Panc1 (cell line): ENCODE results near the gene KIRREL3. TPM values are rescaled to one million over a fixed set of nuclear protein-coding genes. Genes with fewer than 3 reads are reported as not detected.

Source experiments
- ATAC-seq: fragments of 200-7000 bp; cut with Tn5 transposase; 2 replicates; pipeline ENCODE4 v1.9.1; 2020; ENCODE audit warnings: mild to moderate bottlenecking, moderate library complexity
- BruUV-seq: library from RNA; stranded (reverse); fragments of 400-500 nt; replicated peaks from 2 replicates; lab custom pipeline; 2021; lab: Mats Ljungman, UMichigan
- CTCF ChIA-PET: fragments of 300-600 bp; sonication (Branson Sonifier 250); formaldehyde crosslinking; loops from one replicate; lab custom pipeline; 2022; ENCODE audit warnings: antibody characterized with exemption; lab: Charles Lee
- POLR2A ChIA-PET: fragments of 300-600 bp; sonication (Branson Sonifier 250); formaldehyde crosslinking; loops from one replicate; lab custom pipeline; 2022; ENCODE audit warnings: antibody characterized with exemption; lab: Charles Lee
- DNase-seq: peaks from one replicate; pipeline ENCODE4 v3.0.0-alpha.2; 2010; ENCODE audit warnings: low read depth, low spot score
- H3K27ac ChIP-seq: 2 replicates; pipeline ENCODE4 v1.5.1; 2011; ENCODE audit warnings: mild to moderate bottlenecking, low read length, inconsistent platforms
- H3K27me3 ChIP-seq: fragments of 200-500 bp; sonication (Bioruptor generic); 2 replicates; pipeline ENCODE4 v1.6.0; 2014; ENCODE audit warnings: low read length, inconsistent platforms; ENCODE audit not compliant: control insufficient read depth, insufficient read depth
- H3K36me3 ChIP-seq: fragments of 200-500 bp; sonication (Bioruptor generic); 2 replicates; pipeline ENCODE4 v1.5.1; 2014; ENCODE audit warnings: inconsistent platforms, mild to moderate bottlenecking, low read length, moderate library complexity; ENCODE audit not compliant: control insufficient read depth, insufficient read depth
- H3K4me1 ChIP-seq: 2 replicates; pipeline ENCODE4 v1.5.1; 2011; ENCODE audit warnings: inconsistent platforms, mild to moderate bottlenecking, low read length, moderate library complexity; ENCODE audit not compliant: control insufficient read depth, insufficient read depth
- H3K4me3 ChIP-seq, 2 experiments: 2 replicates each; pipeline ENCODE4 v1.5.1; 2011 to 2012; ENCODE audit warnings: low read depth in 2 of 2, low read length in 2 of 2, mild to moderate bottlenecking in 2 of 2, inconsistent platforms in 1 of 2, moderate library complexity in 1 of 2
- H3K9me3 ChIP-seq: fragments of 200-500 bp; sonication (Bioruptor generic); 2 replicates; pipeline ENCODE4 v1.5.1; 2014; ENCODE audit warnings: low read depth, mild to moderate bottlenecking, inconsistent platforms, low read length, moderate library complexity; ENCODE audit not compliant: control insufficient read depth, insufficient read depth
- CTCF ChIP-seq: fragments of 450-650 bp; IDR thresholded peaks from 2 replicates; pipeline ENCODE4 v1.5.1; 2017; ENCODE audit warnings: mild to moderate bottlenecking
- POLR2AphosphoS5 ChIP-seq: IDR thresholded peaks from 2 replicates; pipeline ENCODE4 v1.6.1; 2012; ENCODE audit warnings: mild to moderate bottlenecking, low read depth, low read length, moderate library complexity
- SIN3A ChIP-seq: IDR thresholded peaks from 2 replicates; pipeline ENCODE4 v1.6.1; 2012; ENCODE audit warnings: low read depth, mild to moderate bottlenecking, low read length, moderate library complexity, borderline replicate concordance; ENCODE audit not compliant: insufficient read depth
- TCF7L2 ChIP-seq: IDR thresholded peaks from 2 replicates; pipeline ENCODE4 v1.6.1; 2011; ENCODE audit warnings: mild to moderate bottlenecking, low read depth, low read length, inconsistent platforms
- in situ Hi-C: cut with HindIII; loops from 2 replicates; pipeline ENCODE4 v1.10.0; 2016; ENCODE audit warnings: low sequenced_read_pairs, low pct_unique_long_range_greater_than_20kb
- intact Hi-C: fragments of 100-400 bp; cut with micrococcal nuclease; formaldehyde crosslinking; loops from one replicate; pipeline ENCODE4 v1.10.0; 2022; ENCODE audit not compliant: unreplicated experiment
- total RNA-seq: library from RNA; stranded (reverse); gene quantifications from one replicate; pipeline ENCODE4 v1.2.1, GENCODE V29; 2021; ENCODE audit not compliant: unreplicated experiment
- TF ChIP-seq, protein P1 (sequence below), 2 experiments: IDR thresholded peaks; 2 replicates each; pipeline ENCODE4 v1.6.1; 2011 to 2012; ENCODE audit warnings: low read depth in 2 of 2, control low read depth in 1 of 2, low read length in 1 of 2, mild to moderate bottlenecking in 1 of 2, moderate library complexity in 1 of 2; ENCODE audit not compliant: insufficient read depth in 1 of 2

The KIRREL3 gene
- total RNA-seq, 1 experiment from 2014 or later = 0.36 TPM

GRCh38 chr11:126483621-126484195, 516.9 kb downstream of the KIRREL3 start:
- H3K27ac ChIP-seq = no peak overlapping the region
- ChIA-PET POLR2A (no interaction called here), CTCF (interaction anchor here (0.7 kb wide), 1 partner anchor 42 kb away, joined by 3 read pairs; no protein-coding TSS in a partner anchor)

GRCh38 chr11:126482586-126483108, 517.9 kb downstream of the KIRREL3 start:
- ATAC-seq = no peak
- CTCF ChIA-PET = no interaction called here
- POLR2A ChIA-PET = no interaction called here
- H3K4me1 ChIP-seq = peaks cover 3% of the 10 kb centered on the region; the same call in 1 of the 2 replicates
- no peak overlapping the region for H3K27ac ChIP-seq
- H3K36me3 ChIP-seq = no peaks in the 10 kb centered on the region
- intact Hi-C loops = no loop called here
- no peaks in the 10 kb centered on the region for H3K9me3 ChIP-seq
- DNase-seq = no peak
- H3K27me3 ChIP-seq = no peaks in the 10 kb centered on the region
- in situ Hi-C loops = no loop called here
- BruUV-seq = no TSS peak
- no peak for TF ChIP-seq POLR2AphosphoS5
- no peak for TF ChIP-seq TCF7L2
- TF ChIP-seq CTCF = no peak
- no peak overlapping the region for H3K4me3 ChIP-seq

More at GRCh38 chr11:126483621-126484195, 516.9 kb downstream of the KIRREL3 start:
- in situ Hi-C loops = no loop called here
- peaks cover 3% of the 10 kb centered on the region; the same call in 1 of the 2 replicates for H3K4me1 ChIP-seq
- H3K27me3 ChIP-seq = no peaks in the 10 kb centered on the region
- no peak for DNase-seq
- BruUV-seq = no TSS peak
- intact Hi-C loops = no loop called here
- H3K9me3 ChIP-seq = no peaks in the 10 kb centered on the region
- ATAC-seq = no peak
- H3K36me3 ChIP-seq = no peaks in the 10 kb centered on the region
- no peak overlapping the region for H3K4me3 ChIP-seq
- TF ChIP-seq, protein P1, sequence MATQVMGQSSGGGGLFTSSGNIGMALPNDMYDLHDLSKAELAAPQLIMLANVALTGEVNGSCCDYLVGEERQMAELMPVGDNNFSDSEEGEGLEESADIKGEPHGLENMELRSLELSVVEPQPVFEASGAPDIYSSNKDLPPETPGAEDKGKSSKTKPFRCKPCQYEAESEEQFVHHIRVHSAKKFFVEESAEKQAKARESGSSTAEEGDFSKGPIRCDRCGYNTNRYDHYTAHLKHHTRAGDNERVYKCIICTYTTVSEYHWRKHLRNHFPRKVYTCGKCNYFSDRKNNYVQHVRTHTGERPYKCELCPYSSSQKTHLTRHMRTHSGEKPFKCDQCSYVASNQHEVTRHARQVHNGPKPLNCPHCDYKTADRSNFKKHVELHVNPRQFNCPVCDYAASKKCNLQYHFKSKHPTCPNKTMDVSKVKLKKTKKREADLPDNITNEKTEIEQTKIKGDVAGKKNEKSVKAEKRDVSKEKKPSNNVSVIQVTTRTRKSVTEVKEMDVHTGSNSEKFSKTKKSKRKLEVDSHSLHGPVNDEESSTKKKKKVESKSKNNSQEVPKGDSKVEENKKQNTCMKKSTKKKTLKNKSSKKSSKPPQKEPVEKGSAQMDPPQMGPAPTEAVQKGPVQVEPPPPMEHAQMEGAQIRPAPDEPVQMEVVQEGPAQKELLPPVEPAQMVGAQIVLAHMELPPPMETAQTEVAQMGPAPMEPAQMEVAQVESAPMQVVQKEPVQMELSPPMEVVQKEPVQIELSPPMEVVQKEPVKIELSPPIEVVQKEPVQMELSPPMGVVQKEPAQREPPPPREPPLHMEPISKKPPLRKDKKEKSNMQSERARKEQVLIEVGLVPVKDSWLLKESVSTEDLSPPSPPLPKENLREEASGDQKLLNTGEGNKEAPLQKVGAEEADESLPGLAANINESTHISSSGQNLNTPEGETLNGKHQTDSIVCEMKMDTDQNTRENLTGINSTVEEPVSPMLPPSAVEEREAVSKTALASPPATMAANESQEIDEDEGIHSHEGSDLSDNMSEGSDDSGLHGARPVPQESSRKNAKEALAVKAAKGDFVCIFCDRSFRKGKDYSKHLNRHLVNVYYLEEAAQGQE (IDR thresholded peaks at IDR 0.05; ENCODE audit: insufficient read depth in 1 of 2, low read depth in 2 of 2, low read length in 1 of 2) = no peak
- TF ChIP-seq SIN3A = no peak
- TF ChIP-seq TCF7L2 = no peak
- no peak for TF ChIP-seq CTCF
- no peak for TF ChIP-seq POLR2AphosphoS5
